PC-9 (cell line): ENCODE data around the gene BSCL2. TPM values are rescaled to one million over a fixed set of nuclear protein-coding genes. Genes with fewer than 3 reads are reported as not detected.

Experiments used
- BruUV-seq: library from RNA; stranded (reverse); fragments of 400-500 nt; replicated peaks from 2 replicates; lab custom pipeline; 2021; lab: Mats Ljungman, UMichigan
- CTCF ChIA-PET: fragments of 300-600 bp; sonication (Branson Sonifier 250); formaldehyde crosslinking; loops from one replicate; lab custom pipeline; 2022; ENCODE audit warnings: antibody characterized with exemption; lab: Charles Lee
- POLR2A ChIA-PET: fragments of 300-600 bp; sonication (Branson Sonifier 250); formaldehyde crosslinking; loops from one replicate; lab custom pipeline; 2022; ENCODE audit warnings: antibody characterized with exemption; ENCODE audit not compliant: unreplicated experiment; lab: Charles Lee
- DNase-seq, 2 experiments: peaks; one replicate each; pipeline versions ENCODE4 v3.0.0 to v3.0.0-alpha.2; 2015 to 2022; ENCODE audit warnings: mixed read lengths in 1 of 2
- H2AFZ ChIP-seq: fragments of 200-600 bp; sonication (generic); 2 replicates; pipeline ENCODE4 v1.8.1; 2017; ENCODE audit warnings: antibody characterized with exemption
- H3F3A ChIP-seq: fragments of 200-600 bp; sonication (generic); 2 replicates; pipeline ENCODE4 v1.8.1; 2017; ENCODE audit warnings: antibody characterized with exemption, mild to moderate bottlenecking, low read depth; ENCODE audit not compliant: insufficient read depth
- H3K27ac ChIP-seq: fragments of 200-600 bp; sonication (generic); 2 replicates; pipeline ENCODE4 v1.6.1; 2016; ENCODE audit warnings: mixed run types
- H3K27me3 ChIP-seq: fragments of 200-600 bp; sonication (generic); 2 replicates; pipeline ENCODE4 v1.6.1; 2016; ENCODE audit warnings: low read depth, mixed run types; ENCODE audit not compliant: insufficient read depth
- H3K36me3 ChIP-seq: fragments of 200-600 bp; sonication (generic); 2 replicates; pipeline ENCODE4 v1.6.1; 2016; ENCODE audit warnings: low read depth, mixed run types
- H3K4me1 ChIP-seq: fragments of 200-600 bp; sonication (generic); replicated peaks from 2 replicates; pipeline ENCODE4 v1.6.1; 2016; ENCODE audit warnings: mixed run types; ENCODE audit not compliant: insufficient read depth
- H3K4me2 ChIP-seq: fragments of 200-600 bp; sonication (generic); 2 replicates; pipeline ENCODE4 v1.6.1; 2017; ENCODE audit warnings: mixed run types
- H3K4me3 ChIP-seq: fragments of 200-600 bp; sonication (generic); 2 replicates; pipeline ENCODE4 v1.6.1; 2016; ENCODE audit warnings: mixed run types
- H3K79me2 ChIP-seq: fragments of 200-600 bp; sonication (generic); 2 replicates; pipeline ENCODE4 v1.6.1; 2017; ENCODE audit warnings: low read depth, mixed run types
- H3K9me2 ChIP-seq: fragments of 200-600 bp; sonication (generic); 2 replicates; pipeline ENCODE4 v1.8.1; 2017; ENCODE audit warnings: mild to moderate bottlenecking; ENCODE audit not compliant: insufficient read depth
- H3K9me3 ChIP-seq: fragments of 200-600 bp; sonication (generic); 2 replicates; pipeline ENCODE4 v1.8.1; 2016; ENCODE audit warnings: low read depth; ENCODE audit not compliant: insufficient read depth
- H4K20me1 ChIP-seq: fragments of 200-600 bp; sonication (generic); 2 replicates; pipeline ENCODE4 v1.8.1; 2017; ENCODE audit not compliant: insufficient read depth
- CTCF ChIP-seq: fragments of 200-600 bp; sonication (generic); conservative IDR thresholded peaks from 2 replicates; pipeline ENCODE4 v1.6.1; 2017; ENCODE audit warnings: mixed run types, antibody characterized with exemption, mild to moderate bottlenecking, moderate library complexity
- EZH2 ChIP-seq: fragments of 200-600 bp; sonication (generic); IDR thresholded peaks from 2 replicates; pipeline ENCODE4 v1.8.0; 2017; ENCODE audit warnings: antibody characterized with exemption, low read depth
- intact Hi-C: fragments of 100-400 bp; cut with micrococcal nuclease; formaldehyde crosslinking; loops from one replicate; pipeline ENCODE4 v1.10.0; 2022; ENCODE audit not compliant: unreplicated experiment
- total RNA-seq: library from RNA; stranded (reverse); gene quantifications from 2 replicates; pipeline ENCODE4 v1.2.3, GENCODE V29; 2021

BSCL2 gene
- total RNA-seq, 1 experiment from 2014 or later: 201 TPM

DNA sequence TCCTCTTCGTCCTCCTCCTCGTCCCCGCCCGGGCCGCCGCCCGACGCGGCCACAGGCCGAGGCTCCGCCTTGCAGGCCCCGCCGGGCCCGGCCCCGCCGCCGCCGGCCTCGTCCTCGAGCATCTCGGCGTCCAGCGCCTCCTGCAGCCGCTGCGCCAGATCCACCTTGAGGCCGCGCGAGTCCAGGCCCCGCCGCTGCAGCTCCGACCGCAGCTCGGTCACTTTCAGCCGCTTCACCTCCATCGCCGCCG lies 19.6 kb upstream of the BSCL2 start:
- Histone ChIP-seq H3K9me2 (no peaks in the 10 kb centered on the region), H4K20me1 (peaks cover 43% of the 10 kb centered on the region), H3F3A (peaks cover 55% of the 10 kb centered on the region), H3K36me3 (peaks cover 37% of the 10 kb centered on the region), H2AFZ (peak overlapping the region; percentile 93; the same call in 1 of the 2 replicates), H3K27ac (peak overlapping the region; percentile 76), H3K79me2 (peaks cover 84% of the 10 kb centered on the region), H3K4me2 (peak overlapping the region; percentile 97), H3K4me1 (peaks cover 26% of the 10 kb centered on the region), H3K9me3 (no peaks in the 10 kb centered on the region), H3K27me3 (no peaks in the 10 kb centered on the region), H3K4me3 (peak overlapping the region; percentile 84)
- CTCF ChIA-PET: interaction anchor here (0.8 to 1.5 kb wide), 3 partner anchors 27 to 332 kb away, joined by 3 to 9 read pairs (median 6); partner anchors contain the start of gene ZBTB3
- POLR2A ChIA-PET: interaction anchor here (0.5 to 1.4 kb wide), 17 partner anchors 10 to 1543 kb away, joined by 3 to 50 read pairs (median 5); partner anchors contain the start of genes B3GAT3, C11orf98, CSKMT and LBHD1
- intact Hi-C loops: loop anchor here (2.0 to 5.0 kb wide), 7 partner anchors 55 to 155 kb away; partner anchors contain the start of genes EML3, LBHD1, ROM1 and SLC3A2
- TF ChIP-seq CTCF (no peak), EZH2 (no peak)
- no TSS peak for BruUV-seq
- DNase-seq: no peak

DNA sequence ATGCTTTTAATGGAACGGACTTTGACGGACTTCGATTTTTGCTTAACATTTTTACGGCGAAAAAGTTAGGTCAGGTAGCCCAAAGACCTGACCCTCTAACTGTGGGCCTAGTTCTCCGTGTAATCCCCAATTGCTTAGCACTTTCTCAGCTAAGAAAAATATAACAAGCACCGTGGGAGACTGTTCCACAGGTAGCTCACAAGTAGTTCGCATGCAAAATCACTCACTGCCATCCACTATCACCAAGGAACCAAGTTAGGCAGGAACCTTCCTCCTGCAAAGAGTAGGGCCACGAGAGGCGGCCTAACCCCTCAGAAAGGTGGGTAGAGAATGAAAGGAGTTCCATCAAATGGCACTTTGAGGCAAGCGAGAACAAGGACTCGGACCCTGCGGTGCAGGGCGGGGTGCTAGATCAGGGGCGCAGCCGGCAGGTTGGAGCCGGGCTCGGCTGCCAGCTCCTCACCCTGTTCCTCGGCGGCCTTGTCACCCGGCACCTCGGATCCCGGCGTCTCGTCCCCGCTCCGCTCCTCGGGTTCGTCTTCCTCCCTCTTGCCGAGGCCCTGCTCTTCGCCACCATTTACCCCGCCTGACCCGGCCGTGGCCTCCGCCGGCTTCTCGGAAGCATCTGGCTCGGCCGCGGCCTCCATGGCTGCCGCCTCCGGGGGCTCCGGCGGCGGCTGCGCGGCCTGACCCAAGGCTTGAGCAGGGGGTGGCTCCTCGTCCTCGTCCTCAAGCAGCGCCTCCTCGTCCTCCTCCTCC lies 19.1 kb upstream of the BSCL2 start:
- Histone ChIP-seq H3K4me1 (peaks cover 26% of the 10 kb centered on the region), H3K79me2 (peaks cover 84% of the 10 kb centered on the region), H3K36me3 (peaks cover 41% of the 10 kb centered on the region), H3F3A (peaks cover 60% of the 10 kb centered on the region), H3K9me2 (no peaks in the 10 kb centered on the region), H4K20me1 (peaks cover 40% of the 10 kb centered on the region), H3K4me2 (peak overlapping the region; percentile 97), H3K27me3 (no peaks in the 10 kb centered on the region), H3K4me3 (peak overlapping the region; percentile 84), H2AFZ (peak overlapping the region; percentile 31; the same call in 1 of the 2 replicates), H3K27ac (peak overlapping the region; percentile 76), H3K9me3 (no peaks in the 10 kb centered on the region)
- peak in 1 of 2 experiments; percentile 12 for DNase-seq
- ChIA-PET POLR2A (interaction anchor here (0.6 to 1.4 kb wide), 6 partner anchors 26 to 164 kb away, joined by 3 to 16 read pairs (median 4); partner anchors contain the start of genes C11orf98, CSKMT, STX5 and TEX54), CTCF (interaction anchor here (1.0 to 1.5 kb wide), 2 partner anchors 27 to 331 kb away, joined by 6 to 9 read pairs; partner anchors contain the start of gene ZBTB3)
- TF ChIP-seq EZH2 (no peak), CTCF (no peak)
- BruUV-seq: no TSS peak
- intact Hi-C loops: loop anchor here (2.0 to 5.0 kb wide), 7 partner anchors 54 to 156 kb away; partner anchors contain the start of genes EML3, LBHD1, ROM1 and SLC3A2

- H3K79me2 ChIP-seq: peaks cover 84% of the 10 kb centered on the region
- POLR2A ChIA-PET: interaction anchor here (0.6 to 1.0 kb wide), 3 partner anchors 27 to 131 kb away, joined by 3 to 5 read pairs (median 3); partner anchors contain the start of gene WDR74
- peak overlapping the region; percentile 84 for H3K4me3 ChIP-seq
- peaks cover 26% of the 10 kb centered on the region for H3K4me1 ChIP-seq
- peaks cover 41% of the 10 kb centered on the region for H3K36me3 ChIP-seq
- H3K27ac ChIP-seq: peak overlapping the region; percentile 76
- H3K4me2 ChIP-seq: peak overlapping the region; percentile 97
- CTCF ChIA-PET: no interaction called here
- DNase-seq: no peak
- H4K20me1 ChIP-seq: peaks cover 40% of the 10 kb centered on the region
- TF ChIP-seq EZH2 (no peak), CTCF (no peak)
- no peaks in the 10 kb centered on the region for H3K9me2 ChIP-seq
- no peaks in the 10 kb centered on the region for H3K27me3 ChIP-seq
- intact Hi-C loops: loop anchor here (2.0 to 5.0 kb wide), 7 partner anchors 53 to 157 kb away; partner anchors contain the start of genes EML3, LBHD1, ROM1 and SLC3A2
- no peak overlapping the region for H2AFZ ChIP-seq
- H3K9me3 ChIP-seq: no peaks in the 10 kb centered on the region
- H3F3A ChIP-seq: peaks cover 62% of the 10 kb centered on the region
- TSS peak; percentile 30 for BruUV-seq
Measured at GRCh38 chr11:62725646-62726045, 18.4 kb upstream of the BSCL2 start.
